Limb (tissue), 2 donors: ENCODE measurements around the gene SHROOM3.

Experiments used
- DNase-seq, 2 donors: peaks; one replicate each; pipeline ENCODE4 v3.0.0-alpha.2; 2016; ENCODE audit errors: extremely low spot score in 2 of 2

Gene SHROOM3

GRCh38 chr4:76568262-76568661, 133.2 kb downstream of the SHROOM3 start:
- DNase-seq: no peak

- DNase-seq: no peak
These were observed 134.2 kb downstream of the SHROOM3 start for GRCh38 chr4:76569225-76569624.

DNA sequence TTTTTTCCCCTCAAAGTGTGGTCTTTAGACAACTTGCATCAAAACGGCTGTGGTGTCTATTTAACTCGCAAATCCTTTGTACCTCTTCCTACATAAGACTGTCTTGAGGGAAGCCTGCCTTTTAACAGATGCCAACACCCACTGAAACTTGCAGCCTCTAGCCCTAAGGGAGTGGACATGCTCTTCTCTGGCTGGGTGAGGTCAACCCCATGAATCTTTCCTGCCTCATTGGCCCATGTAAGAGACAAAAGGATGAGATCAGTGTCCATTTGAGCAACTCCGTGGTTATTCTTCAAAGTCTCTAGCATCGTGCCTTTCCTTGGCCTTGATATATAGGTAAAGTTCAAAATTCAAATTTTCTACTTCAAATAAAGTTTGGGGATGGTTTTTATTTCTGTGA, 134.7 kb downstream of the SHROOM3 start:
- no peak for DNase-seq

GRCh38 chr4:76570141-76570973, 135.3 kb downstream of the SHROOM3 start:
- no peak for DNase-seq

GRCh38 chr4:76571274-76571673, 136.2 kb downstream of the SHROOM3 start:
- DNase-seq: no peak

DNA sequence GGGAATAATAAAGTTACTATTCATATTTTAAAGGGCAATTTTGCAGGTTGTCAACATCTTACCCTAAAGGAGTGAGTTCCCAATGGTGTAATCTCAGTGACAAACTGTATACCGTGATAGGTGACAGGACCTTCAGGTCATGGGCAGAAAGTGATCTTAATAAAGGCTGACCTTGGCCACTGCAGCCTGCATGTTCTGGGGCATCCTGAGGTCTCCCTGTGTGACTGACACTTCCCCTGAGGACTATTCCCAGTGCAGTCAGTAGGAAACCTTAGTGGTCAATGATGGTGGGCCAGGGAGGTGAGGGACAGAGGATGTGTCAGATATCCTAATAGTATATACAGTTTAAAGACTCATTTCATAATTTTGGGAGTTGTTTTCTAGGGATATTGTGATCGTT, 137.2 kb downstream of the SHROOM3 start:
- DNase-seq: no peak

DNA sequence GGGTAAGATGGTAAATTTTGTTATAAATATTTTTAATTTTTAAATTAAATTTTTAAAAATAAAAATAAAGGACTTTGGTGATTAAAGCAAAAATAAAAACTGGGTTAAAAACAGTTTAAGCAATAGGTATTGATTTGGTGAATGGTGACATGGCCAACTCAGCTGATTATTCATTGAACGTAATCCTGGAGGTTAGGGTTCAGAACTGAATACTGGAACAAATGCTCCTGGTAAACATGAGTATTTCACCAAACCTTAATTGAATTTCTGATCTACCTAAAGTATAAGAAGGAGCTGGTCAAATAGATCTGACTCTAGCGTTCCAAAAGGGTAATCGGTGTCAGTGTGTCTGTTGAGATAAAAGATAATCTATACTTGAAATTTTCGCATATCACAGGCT, 141.8 kb downstream of the SHROOM3 start:
- no peak for DNase-seq

GRCh38 chr4:76578002-76578560, 143.1 kb downstream of the SHROOM3 start:
- DNase-seq: no peak

DNA sequence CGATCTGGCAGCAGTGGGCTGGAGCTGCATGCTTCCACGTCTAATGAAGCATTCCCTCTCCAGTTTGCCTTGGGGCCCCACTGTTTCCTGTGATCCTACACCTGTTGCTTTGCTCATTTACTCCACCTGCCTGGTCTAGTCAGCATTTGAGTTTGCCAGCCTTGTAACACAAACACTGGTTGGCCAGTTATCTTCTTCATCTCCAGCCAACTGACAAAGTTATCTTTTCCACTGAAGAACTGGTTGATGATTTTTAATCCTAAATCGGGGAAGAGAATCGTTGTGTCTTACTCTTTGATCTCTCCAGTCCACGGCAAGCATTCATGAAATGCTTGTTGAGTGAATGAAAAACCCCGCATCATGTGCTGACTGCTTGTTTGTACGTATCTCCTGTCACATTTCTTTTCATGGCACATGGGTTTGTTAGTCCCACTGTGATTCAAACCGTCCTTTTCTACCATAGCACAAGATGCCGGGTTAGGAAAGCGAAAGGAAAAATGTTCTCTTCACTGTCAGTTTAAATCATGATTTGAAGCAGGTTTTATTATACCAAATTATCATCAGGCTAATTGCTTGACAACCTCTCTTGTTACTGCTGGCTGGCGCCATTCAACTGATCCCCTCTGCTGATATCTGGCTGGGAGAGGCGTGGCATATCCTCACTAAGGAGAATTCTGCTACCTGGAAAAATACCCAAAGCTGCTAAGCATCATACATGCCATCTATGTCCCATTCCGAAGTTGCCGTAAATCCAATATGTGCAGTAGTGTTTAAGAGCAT, 144.8 kb downstream of the SHROOM3 start:
- no peak for DNase-seq

DNA sequence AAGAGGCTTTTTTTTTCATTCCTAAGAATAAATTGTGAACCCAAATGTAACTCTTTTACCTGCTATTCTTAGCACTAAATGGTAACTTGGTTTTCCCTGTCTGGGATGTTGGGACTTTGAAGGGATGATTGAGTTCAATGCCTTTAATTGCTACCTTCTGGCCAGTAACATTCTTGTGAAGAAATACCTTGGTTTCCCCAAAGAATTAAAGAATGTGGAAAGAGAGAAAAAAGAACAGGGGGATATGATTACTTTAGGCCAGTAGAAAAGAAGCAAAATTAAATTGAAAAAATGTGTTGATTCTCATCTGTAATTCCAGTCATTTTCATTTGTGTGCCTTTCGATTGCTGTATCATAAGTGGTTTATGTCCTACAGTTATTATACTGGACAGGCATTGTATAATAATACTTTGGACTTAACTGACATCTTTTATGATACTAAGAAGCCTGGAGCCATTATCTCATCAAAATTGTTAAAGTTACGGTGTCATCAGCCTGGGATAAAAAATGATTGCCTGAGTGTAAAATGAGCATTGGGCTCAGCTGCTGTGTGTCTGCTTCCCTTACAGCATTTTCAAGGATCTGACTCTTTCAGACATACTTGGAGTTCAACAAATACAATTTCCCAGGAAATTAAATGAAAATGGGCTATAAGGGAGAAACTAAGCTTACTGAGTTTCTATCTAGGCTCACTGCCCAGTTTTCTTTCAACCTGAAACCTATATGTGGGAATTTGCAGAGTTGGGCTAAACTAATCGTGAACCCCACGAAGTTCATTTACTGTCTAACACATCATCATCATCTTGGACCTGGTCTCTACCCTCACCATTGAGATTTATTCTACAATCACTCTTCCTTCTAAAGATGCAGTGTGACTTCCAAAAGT, 146.3 kb downstream of the SHROOM3 start:
- DNase-seq: peak in 1 of 2 donors; percentile 62

DNA sequence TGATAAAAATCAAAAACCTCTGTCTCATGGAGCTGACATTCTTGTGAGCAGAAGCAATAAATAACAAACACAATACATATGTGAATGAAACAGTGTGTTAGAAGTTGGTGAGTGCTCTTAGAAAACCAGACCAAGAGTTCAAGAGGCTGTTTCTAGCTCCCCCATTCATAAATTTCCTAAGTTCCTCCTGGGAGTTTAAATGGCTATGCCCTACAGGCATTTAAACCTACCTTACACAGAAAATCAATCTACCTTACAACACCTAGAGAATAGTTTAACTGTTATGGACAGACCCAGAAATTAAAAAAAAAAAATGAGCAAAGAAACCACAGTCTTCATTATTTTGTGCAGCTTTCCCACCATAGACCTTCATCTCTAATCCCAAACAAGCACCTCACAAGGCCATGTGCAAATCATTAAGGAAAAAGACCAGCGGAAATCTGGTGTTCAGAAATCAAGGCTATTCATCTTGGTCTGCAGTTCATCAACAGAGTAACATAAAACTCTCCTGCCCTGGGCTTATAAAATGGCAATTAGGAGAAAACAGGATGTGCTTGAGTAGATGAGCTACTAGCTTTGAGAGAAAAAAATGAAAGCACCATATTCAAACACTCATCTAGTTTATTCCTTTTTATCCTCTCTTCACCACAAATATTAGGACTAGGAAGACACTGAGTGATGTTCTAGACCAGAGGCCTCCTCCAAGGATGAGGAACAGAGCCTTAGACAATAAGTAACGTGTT, 147.2 kb downstream of the SHROOM3 start:
- DNase-seq: no peak

- no peak for DNase-seq
These were observed 147.7 kb downstream of the SHROOM3 start for GRCh38 chr4:76582817-76583087.

DNA sequence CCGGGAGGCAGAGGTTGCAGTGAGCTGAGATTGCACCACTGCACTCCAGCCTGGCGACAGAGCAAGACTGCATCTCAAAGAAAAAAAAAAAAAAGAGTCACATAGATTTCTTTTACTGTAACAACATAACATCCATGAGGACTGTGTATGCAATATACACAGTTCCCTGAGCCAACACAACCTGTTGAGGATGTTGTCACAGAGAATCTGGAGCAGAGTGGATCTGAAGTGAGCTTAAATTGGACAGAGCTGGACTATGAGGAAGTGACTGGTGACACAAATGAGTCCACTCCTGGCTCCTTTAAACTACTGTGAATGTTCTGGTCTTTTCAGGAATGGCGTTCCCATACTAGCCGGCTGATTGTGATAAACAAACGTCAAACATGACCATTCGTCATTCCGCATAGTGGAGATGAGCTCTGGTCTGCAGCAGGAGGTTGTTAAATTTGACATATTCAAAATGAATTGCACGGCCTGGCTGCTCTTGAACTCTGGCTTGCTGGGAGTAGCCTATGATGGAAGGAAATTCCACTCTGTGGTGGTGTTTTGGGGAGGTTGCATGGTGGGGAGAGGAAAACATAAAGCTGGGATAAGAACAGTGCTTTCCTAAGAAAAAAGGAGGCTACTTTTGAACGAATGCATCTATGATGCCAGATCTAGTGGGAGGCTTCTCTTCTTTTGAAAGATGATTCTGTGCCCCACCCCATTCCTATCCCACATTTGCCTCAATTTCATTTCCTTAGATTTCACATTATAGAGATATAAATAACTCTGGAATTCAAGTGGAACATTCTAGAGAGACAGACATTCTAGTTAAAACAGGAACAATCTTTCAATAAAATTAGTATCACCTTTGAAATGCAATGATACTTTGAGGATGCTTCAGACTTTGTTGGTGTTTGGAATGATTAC, 149.5 kb downstream of the SHROOM3 start:
- DNase-seq: no peak

GRCh38 chr4:76585272-76585671, 150.2 kb downstream of the SHROOM3 start:
- DNase-seq: peak in 1 of 2 donors; percentile 54

- peak; percentile 44 to 76 for DNase-seq
These were observed 150.9 kb downstream of the SHROOM3 start for GRCh38 chr4:76585897-76586360.

DNA sequence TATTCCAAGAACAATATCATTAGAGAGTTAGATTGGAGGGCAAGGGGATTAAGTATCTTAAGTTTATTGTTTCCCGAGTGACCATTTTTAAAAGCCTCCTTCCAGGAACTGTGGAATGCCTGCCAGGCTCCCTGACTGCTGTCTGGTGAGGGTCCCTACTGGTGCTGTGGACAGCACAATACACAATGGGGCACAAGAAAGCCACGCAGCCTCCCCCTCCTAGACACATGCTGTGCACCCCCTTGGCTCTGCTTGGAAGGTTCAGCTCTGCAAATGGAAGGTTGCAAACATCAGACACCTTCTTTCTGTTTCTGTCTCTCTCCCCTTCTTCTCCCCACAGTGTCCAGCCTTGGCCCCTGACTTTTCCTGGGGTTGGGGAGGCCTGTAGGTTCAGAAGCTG, 153.2 kb downstream of the SHROOM3 start:
- peak in 1 of 2 donors; percentile 40 for DNase-seq

DNA sequence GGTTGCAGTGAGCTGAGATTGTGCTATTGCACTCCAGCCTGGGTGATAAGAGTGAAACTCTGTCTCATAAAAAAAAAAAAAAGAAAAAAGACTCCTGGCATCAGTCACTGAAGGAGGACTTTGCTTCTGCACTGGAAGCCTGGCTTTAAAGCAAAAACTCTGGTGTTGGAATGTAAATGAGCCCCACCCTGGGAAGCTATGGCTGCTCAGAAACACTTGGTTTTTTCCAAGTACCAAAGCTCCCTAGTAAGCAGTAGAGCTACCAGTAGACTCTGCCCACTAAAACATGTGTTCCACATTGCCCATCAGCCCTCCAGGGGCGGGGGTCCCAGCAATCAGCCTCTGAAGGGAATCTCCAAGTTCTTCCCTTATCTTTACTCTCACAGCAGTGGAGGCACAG, 154.4 kb downstream of the SHROOM3 start:
- DNase-seq: peak; percentile 41 to 86

GRCh38 chr4:76589872-76590797, 155.1 kb downstream of the SHROOM3 start:
- DNase-seq: peak; percentile 61 to 76
